Upper lobe of right lung (tissue), 1 donor: ENCODE results near the gene MIA3. TPM values are rescaled to one million over a fixed set of nuclear protein-coding genes. Genes with fewer than 3 reads are reported as not detected.

ENCODE experiments used
- ATAC-seq: fragments of 200-7000 bp; cut with Tn5 transposase; one replicate; pipeline ENCODE4 v1.9.1; 2020; ENCODE audit warnings: mild to moderate bottlenecking, moderate library complexity
- DNase-seq: peaks from one replicate; pipeline ENCODE4 v3.0.0-alpha.2; 2020
- H3K27ac ChIP-seq: fragments of 200-600 bp; one replicate; pipeline ENCODE4 v1.8.0; 2022
- H3K27me3 ChIP-seq: fragments of 200-600 bp; one replicate; pipeline ENCODE4 v1.8.0; 2022; ENCODE audit warnings: mild to moderate bottlenecking
- H3K36me3 ChIP-seq: fragments of 200-600 bp; one replicate; pipeline ENCODE4 v1.8.0; 2022
- H3K4me1 ChIP-seq: fragments of 200-600 bp; one replicate; pipeline ENCODE4 v1.8.0; 2022
- H3K4me3 ChIP-seq: fragments of 200-600 bp; one replicate; pipeline ENCODE4 v1.8.0; 2022; ENCODE audit warnings: mild to moderate bottlenecking
- H3K9me3 ChIP-seq: fragments of 200-600 bp; one replicate; pipeline ENCODE4 v1.8.0; 2022
- intact Hi-C: fragments of 100-400 bp; cut with DNase I; formaldehyde crosslinking; loops from one replicate; pipeline ENCODE4 v1.11.0; 2022
- total RNA-seq: library from RNA; stranded (reverse); fragmentation: NEBNext Ultra II Directional; extraction: Animal tissue kit (Norgen Biotek cat#: 25700); gene quantifications from one replicate; pipeline ENCODE4 v1.2.1, GENCODE V29; 2021
- TF ChIP-seq, protein P1 (sequence below): fragments of 200-600 bp; IDR thresholded peaks from one replicate; pipeline ENCODE4 v1.8.0; 2022; ENCODE audit warnings: antibody characterized with exemption
- donor health status: DM: no; HTN: yes; CAD: no; lungs with severe emphysema.

Gene MIA3
- total RNA-seq, 1 donor from 2014 or later = 69.1 TPM

DNA sequence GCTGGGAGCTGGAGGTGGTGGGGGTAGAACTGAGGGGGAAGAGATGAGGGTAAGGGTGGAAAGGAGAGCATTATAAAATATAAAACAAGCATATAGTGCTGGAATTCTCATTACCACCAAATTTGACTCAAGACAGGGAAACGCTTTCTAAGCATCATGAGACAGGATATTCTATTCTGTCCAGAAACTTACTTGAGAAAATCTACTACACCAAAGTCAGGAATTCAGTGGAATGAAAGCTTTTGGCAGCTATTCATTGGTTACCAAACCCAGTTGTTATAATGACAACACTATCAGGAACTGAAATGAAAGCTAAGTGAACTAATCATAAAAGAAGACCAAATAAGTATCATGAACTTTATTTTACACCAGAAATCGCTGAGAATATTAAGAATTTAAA is 79.9 kb downstream of the MIA3 start:
- TF ChIP-seq, protein P1, sequence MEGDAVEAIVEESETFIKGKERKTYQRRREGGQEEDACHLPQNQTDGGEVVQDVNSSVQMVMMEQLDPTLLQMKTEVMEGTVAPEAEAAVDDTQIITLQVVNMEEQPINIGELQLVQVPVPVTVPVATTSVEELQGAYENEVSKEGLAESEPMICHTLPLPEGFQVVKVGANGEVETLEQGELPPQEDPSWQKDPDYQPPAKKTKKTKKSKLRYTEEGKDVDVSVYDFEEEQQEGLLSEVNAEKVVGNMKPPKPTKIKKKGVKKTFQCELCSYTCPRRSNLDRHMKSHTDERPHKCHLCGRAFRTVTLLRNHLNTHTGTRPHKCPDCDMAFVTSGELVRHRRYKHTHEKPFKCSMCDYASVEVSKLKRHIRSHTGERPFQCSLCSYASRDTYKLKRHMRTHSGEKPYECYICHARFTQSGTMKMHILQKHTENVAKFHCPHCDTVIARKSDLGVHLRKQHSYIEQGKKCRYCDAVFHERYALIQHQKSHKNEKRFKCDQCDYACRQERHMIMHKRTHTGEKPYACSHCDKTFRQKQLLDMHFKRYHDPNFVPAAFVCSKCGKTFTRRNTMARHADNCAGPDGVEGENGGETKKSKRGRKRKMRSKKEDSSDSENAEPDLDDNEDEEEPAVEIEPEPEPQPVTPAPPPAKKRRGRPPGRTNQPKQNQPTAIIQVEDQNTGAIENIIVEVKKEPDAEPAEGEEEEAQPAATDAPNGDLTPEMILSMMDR = no peak
- Histone ChIP-seq H3K27ac (no peak overlapping the region), H3K4me3 (no peak overlapping the region), H3K9me3 (no peaks in the 10 kb centered on the region), H3K27me3 (no peaks in the 10 kb centered on the region), H3K4me1 (no peaks in the 10 kb centered on the region), H3K36me3 (peaks cover 46% of the 10 kb centered on the region)
- no peak for ATAC-seq
- no peak for DNase-seq
- intact Hi-C loops = no loop called here

DNA sequence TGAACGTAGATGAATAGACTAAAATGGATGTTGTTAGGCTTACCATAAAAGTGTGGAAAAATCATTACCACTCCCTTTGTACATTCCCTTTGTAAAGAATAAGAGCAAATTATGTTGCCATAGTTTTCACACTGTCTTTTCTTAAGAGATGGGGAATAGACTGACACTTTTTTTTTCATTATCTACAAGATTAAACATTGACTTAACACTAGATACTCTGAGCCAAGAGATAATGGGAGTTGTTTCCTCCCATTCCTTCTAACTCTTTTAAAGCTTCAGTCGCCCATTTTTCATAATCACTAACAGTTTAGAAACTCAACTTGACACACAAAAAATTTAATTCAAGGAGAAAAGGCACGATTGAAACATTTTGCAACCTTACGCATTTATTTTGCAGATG is 84.3 kb downstream of the MIA3 start:
- H3K36me3 ChIP-seq = peaks cover 39% of the 10 kb centered on the region
- H3K27ac ChIP-seq = no peak overlapping the region
- no peak for DNase-seq
- intact Hi-C loops = no loop called here
- no peaks in the 10 kb centered on the region for H3K9me3 ChIP-seq
- H3K27me3 ChIP-seq = no peaks in the 10 kb centered on the region
- no peak for ATAC-seq
- no peaks in the 10 kb centered on the region for H3K4me1 ChIP-seq
- TF ChIP-seq, protein P1 = no peak
- H3K4me3 ChIP-seq = no peak overlapping the region

DNA sequence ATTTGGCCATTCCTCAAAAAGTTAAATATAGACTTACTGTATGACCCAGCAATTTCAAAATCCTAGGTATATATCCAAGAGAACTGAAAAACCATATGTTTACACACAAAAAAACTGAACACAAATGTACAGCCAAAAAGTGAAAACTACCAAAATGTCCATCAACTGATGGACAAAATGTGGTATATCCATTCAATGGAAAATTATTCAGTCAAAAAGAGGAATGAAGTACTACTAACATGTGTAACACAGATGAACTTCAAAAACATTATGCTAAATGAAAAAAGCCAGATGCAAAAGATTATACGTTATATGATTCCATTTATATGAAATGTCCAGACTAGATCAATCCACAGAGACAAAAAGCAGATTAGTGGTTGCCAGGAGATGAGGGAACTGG is 86.4 kb downstream of the MIA3 start:
- DNase-seq (no peak), ATAC-seq (no peak)
- Histone ChIP-seq H3K4me3 (no peak overlapping the region), H3K27me3 (no peaks in the 10 kb centered on the region), H3K36me3 (peaks cover 34% of the 10 kb centered on the region), H3K9me3 (no peaks in the 10 kb centered on the region), H3K4me1 (no peaks in the 10 kb centered on the region), H3K27ac (no peak overlapping the region)
- intact Hi-C loops = no loop called here
- TF ChIP-seq, protein P1 = no peak

DNA sequence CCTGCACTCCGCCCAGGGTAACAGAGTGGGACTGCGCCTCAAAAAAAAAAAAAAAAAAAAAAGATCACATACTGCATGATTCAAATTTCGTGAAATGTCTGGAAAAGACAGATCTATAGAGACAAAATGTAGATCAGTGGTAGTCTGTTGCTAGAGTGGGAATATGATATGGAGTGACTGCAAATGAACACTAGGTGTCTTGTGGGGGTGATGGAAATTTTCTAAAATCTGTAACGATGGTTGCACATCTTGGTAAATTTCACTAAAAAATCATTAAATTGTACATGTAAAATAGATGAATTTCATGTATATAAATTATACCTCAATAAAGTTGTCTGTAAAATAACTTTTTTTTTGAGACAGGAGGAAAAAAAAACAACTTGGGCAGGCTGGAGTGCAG is 88.9 kb downstream of the MIA3 start:
- H3K4me3 ChIP-seq = no peak overlapping the region
- H3K4me1 ChIP-seq = peaks cover 14% of the 10 kb centered on the region
- no peaks in the 10 kb centered on the region for H3K27me3 ChIP-seq
- no peak overlapping the region for H3K27ac ChIP-seq
- no peak for DNase-seq
- intact Hi-C loops = no loop called here
- TF ChIP-seq, protein P1 = no peak
- no peak for ATAC-seq
- H3K36me3 ChIP-seq = peaks cover 12% of the 10 kb centered on the region
- no peaks in the 10 kb centered on the region for H3K9me3 ChIP-seq

DNA sequence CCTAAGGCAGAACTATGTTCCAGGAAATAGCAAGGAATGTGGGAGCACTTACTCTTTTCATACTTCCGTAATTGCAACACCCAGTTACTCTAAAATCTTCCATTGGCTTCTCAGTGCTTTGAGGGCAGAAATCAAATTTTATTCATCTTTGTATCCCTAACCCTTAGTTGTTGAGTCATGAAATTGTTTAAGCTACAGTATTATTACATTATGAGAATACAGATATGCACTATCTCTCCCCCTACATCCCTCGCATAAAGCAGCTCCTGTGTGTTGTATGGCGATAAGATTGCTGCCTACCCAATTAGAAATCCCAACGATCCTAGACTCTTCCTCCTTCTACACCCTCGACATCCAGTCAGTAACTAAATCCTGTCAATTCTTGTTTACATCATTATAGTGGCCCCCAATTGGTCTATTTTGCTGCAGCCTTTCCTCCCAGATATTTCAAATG is 91.8 kb downstream of the MIA3 start:
- ATAC-seq (no peak), DNase-seq (no peak)
- TF ChIP-seq, protein P1 = no peak
- Histone ChIP-seq H3K4me3 (peak overlapping the region; percentile 96), H3K27me3 (no peaks in the 10 kb centered on the region), H3K36me3 (no peaks in the 10 kb centered on the region), H3K4me1 (peaks cover 21% of the 10 kb centered on the region), H3K27ac (peak overlapping the region; percentile 99), H3K9me3 (no peaks in the 10 kb centered on the region)
- intact Hi-C loops = no loop called here
